ENCODE data around the gene AUNIP.

DNA sequence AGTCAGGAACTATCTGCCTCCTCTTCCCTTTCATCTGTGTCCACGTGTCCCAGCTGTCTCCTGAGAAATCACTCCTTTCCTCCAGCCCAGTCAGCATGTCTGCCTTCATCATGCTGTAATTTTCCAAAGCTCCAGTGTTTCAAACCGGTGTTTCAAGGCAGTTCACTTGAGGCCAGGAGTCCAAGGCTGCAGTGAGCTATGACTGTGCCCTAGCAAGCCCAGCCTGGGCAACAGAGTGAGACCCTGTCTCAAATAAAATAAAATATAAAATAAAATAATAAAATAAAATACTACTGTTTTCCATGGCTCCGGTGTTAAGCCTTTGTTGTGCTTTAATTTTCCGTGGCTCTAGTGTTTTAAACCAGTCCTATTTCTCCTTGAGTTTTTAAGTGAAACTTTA is 67.1 kb downstream of the AUNIP start:
- TF ChIP-seq EZH2 (IDR thresholded peaks at IDR 0.05; ENCODE audit: insufficient read depth, poor library complexity, severe bottlenecking) (no peak), EZH2phosphoT487 (IDR thresholded peaks at IDR 0.05; ENCODE audit: insufficient read depth, low read depth) (no peak)

Data from GM23248 (cell line).